GM10248 (cell line): ENCODE measurements around the gene RAB3D.

Source experiments
- CTCF ChIA-PET: fragments of 300-600 bp; sonication (Branson Sonifier 250); formaldehyde crosslinking; extraction: SDS; loops from one replicate; lab custom pipeline; 2021; ENCODE audit warnings: antibody characterized with exemption; lab: Yijun Ruan, JAX
- POLR2A ChIA-PET: fragments of 350-650 bp; sonication (Branson Sonifier 250); formaldehyde crosslinking; extraction: SDS; loops from one replicate; lab custom pipeline; 2020; ENCODE audit warnings: antibody characterized with exemption; lab: Yijun Ruan, JAX
- DNase-seq: peaks from one replicate; pipeline ENCODE4 v3.0.0; 2012; ENCODE audit errors: extremely low spot score
- TF ChIP-seq, protein P1 (sequence below): IDR thresholded peaks from 2 replicates; pipeline ENCODE4 v1.5.1; 2012; ENCODE audit warnings: mild to moderate bottlenecking, low read depth; ENCODE audit errors: extremely low read depth, missing control alignments, control extremely low read depth

RAB3D gene

DNA sequence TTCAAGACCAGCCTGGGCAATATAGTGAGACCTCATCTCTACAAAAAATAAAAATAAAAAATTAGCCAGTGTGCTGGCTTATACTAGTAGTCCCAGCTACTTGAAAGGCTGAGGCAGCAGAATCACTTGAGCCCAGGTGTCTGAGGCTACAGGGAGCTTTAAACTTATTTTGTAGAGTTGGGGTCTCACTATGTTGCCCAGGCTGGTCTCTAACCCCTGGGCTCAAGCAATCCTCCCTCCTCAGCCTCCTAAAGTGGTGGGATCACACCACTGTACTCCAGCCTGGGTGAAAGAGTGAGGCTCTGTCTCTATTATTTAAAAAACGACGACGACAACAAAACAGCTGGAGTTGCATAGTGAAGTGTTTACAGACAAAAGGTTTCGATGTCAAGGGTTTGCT, 8.0 kb downstream of the RAB3D start:
- POLR2A ChIA-PET: interaction anchor here (0.5 kb wide), 1 partner anchor 698 kb away, joined by 10 read pairs; no protein-coding TSS in a partner anchor
- TF ChIP-seq, protein P1, sequence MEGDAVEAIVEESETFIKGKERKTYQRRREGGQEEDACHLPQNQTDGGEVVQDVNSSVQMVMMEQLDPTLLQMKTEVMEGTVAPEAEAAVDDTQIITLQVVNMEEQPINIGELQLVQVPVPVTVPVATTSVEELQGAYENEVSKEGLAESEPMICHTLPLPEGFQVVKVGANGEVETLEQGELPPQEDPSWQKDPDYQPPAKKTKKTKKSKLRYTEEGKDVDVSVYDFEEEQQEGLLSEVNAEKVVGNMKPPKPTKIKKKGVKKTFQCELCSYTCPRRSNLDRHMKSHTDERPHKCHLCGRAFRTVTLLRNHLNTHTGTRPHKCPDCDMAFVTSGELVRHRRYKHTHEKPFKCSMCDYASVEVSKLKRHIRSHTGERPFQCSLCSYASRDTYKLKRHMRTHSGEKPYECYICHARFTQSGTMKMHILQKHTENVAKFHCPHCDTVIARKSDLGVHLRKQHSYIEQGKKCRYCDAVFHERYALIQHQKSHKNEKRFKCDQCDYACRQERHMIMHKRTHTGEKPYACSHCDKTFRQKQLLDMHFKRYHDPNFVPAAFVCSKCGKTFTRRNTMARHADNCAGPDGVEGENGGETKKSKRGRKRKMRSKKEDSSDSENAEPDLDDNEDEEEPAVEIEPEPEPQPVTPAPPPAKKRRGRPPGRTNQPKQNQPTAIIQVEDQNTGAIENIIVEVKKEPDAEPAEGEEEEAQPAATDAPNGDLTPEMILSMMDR: no peak
- no peak for DNase-seq
- CTCF ChIA-PET: no interaction called here

DNA sequence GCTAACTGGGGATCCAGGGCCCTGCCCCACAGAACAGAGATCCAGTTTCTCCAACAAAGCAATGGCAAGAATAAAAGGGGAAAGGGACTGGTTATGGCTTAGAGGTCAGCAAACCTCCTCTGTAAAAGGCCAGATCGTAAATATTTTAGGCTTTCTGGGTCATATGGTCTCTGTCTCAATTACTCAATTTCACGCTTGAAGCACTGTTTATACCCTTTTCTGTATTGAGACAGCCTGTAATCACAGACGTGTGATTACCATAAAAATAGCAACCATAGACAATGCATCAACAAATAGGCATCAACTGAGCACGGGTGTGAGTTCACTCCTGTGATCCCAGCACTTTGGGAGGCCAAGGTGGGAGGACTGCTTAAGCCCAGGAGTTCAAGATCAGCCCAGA, 9.3 kb downstream of the RAB3D start:
- DNase-seq: no peak
- ChIA-PET POLR2A (no interaction called here), CTCF (no interaction called here)
- TF ChIP-seq, protein P1: no peak

DNA sequence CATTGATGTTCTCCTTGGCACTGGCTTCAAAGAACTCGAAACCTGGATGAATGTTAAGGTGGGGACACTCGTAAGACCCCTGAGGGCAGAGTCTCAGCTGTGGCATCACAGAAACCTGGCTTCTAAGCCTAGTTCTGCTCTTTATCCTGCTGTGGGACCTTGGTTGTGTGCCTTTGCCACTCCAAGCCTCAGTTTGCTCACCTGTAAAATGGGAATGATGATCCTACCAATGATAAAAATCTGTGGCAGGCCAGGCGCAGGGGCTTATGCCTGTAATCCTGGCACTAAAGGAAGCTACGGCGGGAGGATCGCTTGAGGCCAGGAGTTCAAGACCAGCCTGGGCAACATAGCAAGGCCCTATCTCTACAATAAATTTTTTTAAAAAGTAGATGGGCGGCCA, 13.9 kb downstream of the RAB3D start:
- ChIA-PET CTCF (interaction anchor here (1.1 to 2.6 kb wide), 4 partner anchors 14 to 158 kb away, joined by 3 to 8 read pairs (median 6); partner anchors contain the start of gene RAB3D), POLR2A (no interaction called here)
- DNase-seq: no peak
- TF ChIP-seq, protein P1: no peak

DNA sequence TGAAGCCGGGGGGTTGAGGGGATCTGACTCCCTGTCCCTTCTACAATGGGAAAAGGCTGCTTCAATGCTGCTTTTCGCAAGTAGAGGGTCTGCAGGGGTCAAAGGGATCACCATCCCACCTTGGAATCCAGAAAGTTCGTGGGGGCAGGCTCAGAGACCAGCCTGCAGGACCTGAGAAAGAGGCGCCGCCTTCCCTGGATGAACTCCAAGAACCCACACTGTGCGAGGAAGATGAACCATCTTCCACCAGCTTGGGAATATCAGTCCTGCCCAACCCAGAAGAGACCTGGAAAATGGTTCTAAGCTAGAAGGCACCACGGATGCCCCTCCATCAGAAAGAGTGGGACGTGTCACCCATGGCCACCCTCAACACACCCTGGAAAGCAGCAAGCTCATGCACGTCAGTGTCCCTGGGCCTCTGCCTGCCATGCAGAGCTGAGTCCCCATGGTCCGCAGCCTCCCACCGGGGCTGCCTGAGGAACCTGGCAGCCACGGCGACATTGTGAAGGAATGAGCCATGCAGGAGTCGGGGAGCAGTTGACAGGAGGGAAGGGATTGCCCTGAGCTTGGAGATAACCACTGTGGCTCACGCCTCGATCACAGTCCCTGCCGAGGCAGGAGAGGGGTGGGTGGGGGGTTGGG, 14.6 kb downstream of the RAB3D start:
- TF ChIP-seq, protein P1: no peak
- CTCF ChIA-PET: interaction anchor here (1.0 to 2.6 kb wide), 4 partner anchors 14 to 158 kb away, joined by 3 to 8 read pairs (median 5); partner anchors contain the start of gene RAB3D
- POLR2A ChIA-PET: interaction anchor here (0.8 kb wide), 1 partner anchor 15 kb away, joined by 3 read pairs; the partner anchor contains the start of gene RAB3D
- DNase-seq: no peak

DNA sequence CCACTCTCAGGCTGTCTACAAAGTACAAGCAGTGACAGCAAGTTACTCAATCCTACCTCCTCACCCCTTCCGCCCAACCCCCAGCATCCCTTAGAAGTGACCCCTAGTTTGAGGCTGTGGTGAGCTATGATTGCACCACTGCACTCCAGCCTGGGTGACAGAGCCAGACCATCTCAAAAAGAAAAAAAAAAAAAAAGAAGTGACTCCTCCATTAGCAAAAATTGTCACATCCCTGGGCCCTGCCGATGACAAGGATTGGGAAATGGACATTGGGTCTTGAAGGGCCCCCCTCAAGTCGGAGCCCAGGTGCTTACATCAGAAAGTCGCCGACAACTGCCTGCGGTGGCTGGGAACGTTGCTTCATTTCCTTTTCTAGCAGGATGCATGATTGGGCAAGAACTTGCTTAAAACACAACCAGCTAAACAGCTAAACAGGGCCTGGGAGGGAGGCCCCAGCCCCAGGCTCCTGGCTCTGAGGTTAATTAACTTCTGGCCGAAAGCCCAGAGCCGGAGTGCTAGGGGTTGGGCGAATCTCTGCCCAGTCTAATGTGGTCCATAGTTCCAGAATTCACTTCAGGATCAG, 15.3 kb downstream of the RAB3D start:
- peak; percentile 70 for DNase-seq
- POLR2A ChIA-PET: interaction anchor here (0.8 kb wide), 1 partner anchor 15 kb away, joined by 3 read pairs; the partner anchor contains the start of gene RAB3D
- TF ChIP-seq, protein P1: no peak

DNA sequence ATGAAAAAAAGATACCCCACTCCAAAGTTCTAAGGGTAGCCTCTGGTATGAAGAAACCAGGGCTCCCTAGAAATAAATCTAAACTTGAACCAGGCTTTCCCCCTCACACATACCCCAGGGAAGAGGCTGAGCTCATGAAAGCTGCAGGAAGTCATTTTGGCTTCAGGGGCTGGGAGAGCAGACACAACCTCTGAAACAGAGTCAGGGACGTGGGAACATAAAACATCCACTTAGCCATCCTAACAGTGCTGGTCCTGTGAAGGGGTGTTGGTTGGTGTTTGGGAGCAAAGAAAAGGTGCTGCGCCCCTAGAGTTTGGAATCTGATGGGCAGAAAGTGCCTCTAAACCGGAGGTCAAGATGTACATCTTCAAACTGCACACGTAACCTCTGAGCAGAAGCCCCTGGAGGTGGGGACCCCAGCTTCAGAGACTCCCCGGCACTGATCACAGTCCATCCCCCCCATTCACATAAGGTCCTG, 15.8 kb downstream of the RAB3D start:
- POLR2A ChIA-PET: no interaction called here
- CTCF ChIA-PET: interaction anchor here (1.0 to 2.6 kb wide), 8 partner anchors 16 to 159 kb away, joined by 3 to 10 read pairs (median 6); partner anchors contain the start of genes RAB3D and TSPAN16
- DNase-seq: no peak
- TF ChIP-seq, protein P1: no peak

More for the DNA sequence above, 15.3 kb downstream of the RAB3D start:
- CTCF ChIA-PET: interaction anchor here (1.0 to 2.6 kb wide), 6 partner anchors 15 to 158 kb away, joined by 3 to 10 read pairs (median 7); partner anchors contain the start of genes RAB3D and TSPAN16
